ENCODE data around the gene HCCS.

HCCS gene

GRCh38 chrX:11146411-11146810, 35.3 kb downstream of the HCCS start:
- TF ChIP-seq CTCF (conservative IDR thresholded peaks at IDR 0.05; ENCODE audit: low read depth), result no peak
- CTCF ChIA-PET, result no interaction called here
- no peak for DNase-seq (ENCODE audit: low spot score)
- no peak overlapping the region for H3K27ac ChIP-seq
- POLR2A ChIA-PET (ENCODE audit: low non-redundant PET), result no interaction called here

DNA sequence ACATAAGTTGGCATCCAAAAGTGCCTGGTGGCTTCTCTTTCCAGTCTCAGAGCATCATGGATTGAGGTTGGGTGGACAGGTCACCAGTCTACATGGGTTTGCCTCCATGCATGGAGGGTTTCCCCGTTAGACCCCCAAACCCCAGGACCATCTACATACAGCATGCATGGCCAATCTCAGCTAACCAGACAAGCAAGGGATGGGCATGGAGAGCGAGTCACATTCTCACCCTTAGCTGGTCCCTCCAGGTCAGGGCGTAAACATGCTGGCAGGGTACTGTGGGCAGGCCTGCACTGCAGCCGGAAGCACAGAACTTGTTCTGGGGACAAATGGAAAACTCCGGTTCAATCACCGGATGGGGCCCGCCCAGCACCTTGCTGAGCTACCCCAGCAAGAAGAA, 37.3 kb downstream of the HCCS start:
- ChIA-PET POLR2A (ENCODE audit: low non-redundant PET) (no interaction called here), CTCF (no interaction called here)
- TF ChIP-seq CTCF (conservative IDR thresholded peaks at IDR 0.05; ENCODE audit: low read depth), result no peak
- no peak overlapping the region for H3K27ac ChIP-seq
- DNase-seq (ENCODE audit: low spot score), result no peak

DNA sequence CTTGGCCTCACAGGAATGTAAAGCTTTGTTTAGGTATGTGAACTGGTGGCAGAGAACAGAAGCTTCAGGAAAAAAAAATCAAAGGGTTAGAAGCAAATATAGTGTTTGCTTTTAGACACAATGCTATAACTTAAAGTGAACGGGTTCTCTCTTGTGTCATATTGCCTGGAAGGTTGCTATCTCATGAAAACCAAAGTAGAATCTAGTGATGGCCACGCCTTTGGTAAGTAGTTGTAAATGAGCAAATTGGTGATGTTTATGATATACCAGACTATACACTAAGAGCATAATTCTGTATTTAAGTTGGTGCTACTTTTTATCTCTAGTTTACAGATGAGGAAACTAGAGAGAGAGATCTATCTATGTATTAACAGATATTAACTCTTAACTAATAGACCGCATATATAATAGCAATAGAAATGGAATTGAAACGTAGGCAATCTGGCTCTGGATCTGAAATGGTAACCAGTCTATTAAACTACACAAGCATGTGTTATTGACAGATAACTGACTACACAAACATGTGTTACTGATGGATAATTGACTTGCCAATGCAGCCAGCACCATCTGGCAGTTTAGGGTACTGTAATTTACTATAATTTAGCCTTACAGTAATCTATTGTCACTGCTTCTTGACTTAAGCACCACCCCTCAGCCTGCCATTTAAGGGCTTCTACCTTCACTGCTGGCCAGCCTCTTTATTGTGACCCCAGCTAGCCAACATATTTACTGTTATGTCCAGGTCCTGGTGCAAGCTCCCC, 40.8 kb downstream of the HCCS start:
- TF ChIP-seq CTCF (conservative IDR thresholded peaks at IDR 0.05; ENCODE audit: low read depth), result no peak
- CTCF ChIA-PET, result no interaction called here
- no peak overlapping the region for H3K27ac ChIP-seq
- no peak for DNase-seq (ENCODE audit: low spot score)
- POLR2A ChIA-PET (ENCODE audit: low non-redundant PET), result no interaction called here

- no peak for DNase-seq (ENCODE audit: low spot score)
- CTCF ChIA-PET, result no interaction called here
- no peak overlapping the region for H3K27ac ChIP-seq
- no peak for TF ChIP-seq CTCF (conservative IDR thresholded peaks at IDR 0.05; ENCODE audit: low read depth)
- POLR2A ChIA-PET (ENCODE audit: low non-redundant PET), result no interaction called here
Observed at GRCh38 chrX:11159149-11159548, 48.0 kb downstream of the HCCS start.

DNA sequence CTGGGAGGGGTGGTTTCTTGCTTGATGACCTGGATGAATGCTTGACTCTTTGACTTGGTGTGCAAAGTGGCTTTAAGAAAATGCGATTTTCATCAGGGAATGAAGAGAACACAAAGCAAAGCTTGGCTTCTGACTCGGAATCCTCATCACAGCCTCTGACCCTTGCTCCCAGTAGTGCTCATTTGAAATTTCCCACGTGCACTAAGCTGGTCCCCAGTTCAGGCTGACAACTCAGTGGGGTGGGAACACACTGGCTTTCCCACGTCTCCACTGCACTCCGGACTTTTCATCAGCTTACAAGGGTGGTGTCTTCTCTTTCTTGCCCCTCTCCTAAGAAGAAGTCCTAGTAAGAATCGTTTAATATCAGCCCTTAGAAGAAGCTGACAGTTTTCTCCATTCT, 53.3 kb downstream of the HCCS start:
- DNase-seq (ENCODE audit: low spot score), result no peak
- H3K27ac ChIP-seq, result no peak overlapping the region
- CTCF ChIA-PET, result no interaction called here
- no peak for TF ChIP-seq CTCF (conservative IDR thresholded peaks at IDR 0.05; ENCODE audit: low read depth)
- POLR2A ChIA-PET (ENCODE audit: low non-redundant PET), result no interaction called here

DNA sequence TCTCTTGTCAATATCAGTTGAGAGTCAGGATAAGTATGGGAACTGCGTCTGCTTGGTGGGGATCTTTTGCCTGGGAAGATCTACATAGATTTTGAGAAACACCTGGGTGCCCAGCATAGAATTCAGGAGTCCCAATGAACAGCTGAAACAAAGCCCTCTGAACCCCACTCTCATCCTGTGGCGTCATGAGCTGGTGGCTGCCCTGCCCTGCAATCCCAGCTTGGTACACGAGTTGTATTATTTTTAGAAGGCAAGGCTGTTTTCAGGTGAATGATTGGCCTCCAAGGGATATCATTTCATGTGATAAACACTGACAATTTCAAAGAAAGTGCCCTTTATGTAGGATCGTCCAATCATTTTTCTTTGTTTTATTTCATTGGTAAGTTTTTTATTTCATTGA, 60.8 kb downstream of the HCCS start:
- ChIA-PET POLR2A (ENCODE audit: low non-redundant PET) (no interaction called here), CTCF (no interaction called here)
- no peak for TF ChIP-seq CTCF (conservative IDR thresholded peaks at IDR 0.05; ENCODE audit: low read depth)
- H3K27ac ChIP-seq, result no peak overlapping the region
- DNase-seq (ENCODE audit: low spot score), result no peak
